Transverse colon (tissue), 4 donors: ENCODE results near the gene TTC16.

Experiments used
- POLR2A ChIP-seq: fragments of 450-650 bp; IDR thresholded peaks from one replicate; pipeline ENCODE4 v1.6.1; 2016; ENCODE audit warnings: antibody characterized with exemption, mild to moderate bottlenecking, moderate library complexity
- POLR2AphosphoS5 ChIP-seq, 3 donors: sonication (generic); formaldehyde crosslinking; IDR thresholded peaks; one replicate each; pipeline ENCODE4 v1.6.1; 2016; ENCODE audit warnings: antibody characterized with exemption in 3 of 3
- TF ChIP-seq, protein P1 (sequence below), 5 experiments: fragments of 200-600 bp in 3 of 5; fragments of 450-650 bp in 2 of 5; sonication (generic) in 3 of 5; IDR thresholded peaks; 1 replicate in 2 of 5; 2 replicates in 3 of 5; pipeline ENCODE4 v1.5.1; 2016 to 2017; ENCODE audit warnings: antibody characterized with exemption in 5 of 5, inconsistent platforms in 3 of 5, mild to moderate bottlenecking in 2 of 5, moderate library complexity in 1 of 5

DNA sequence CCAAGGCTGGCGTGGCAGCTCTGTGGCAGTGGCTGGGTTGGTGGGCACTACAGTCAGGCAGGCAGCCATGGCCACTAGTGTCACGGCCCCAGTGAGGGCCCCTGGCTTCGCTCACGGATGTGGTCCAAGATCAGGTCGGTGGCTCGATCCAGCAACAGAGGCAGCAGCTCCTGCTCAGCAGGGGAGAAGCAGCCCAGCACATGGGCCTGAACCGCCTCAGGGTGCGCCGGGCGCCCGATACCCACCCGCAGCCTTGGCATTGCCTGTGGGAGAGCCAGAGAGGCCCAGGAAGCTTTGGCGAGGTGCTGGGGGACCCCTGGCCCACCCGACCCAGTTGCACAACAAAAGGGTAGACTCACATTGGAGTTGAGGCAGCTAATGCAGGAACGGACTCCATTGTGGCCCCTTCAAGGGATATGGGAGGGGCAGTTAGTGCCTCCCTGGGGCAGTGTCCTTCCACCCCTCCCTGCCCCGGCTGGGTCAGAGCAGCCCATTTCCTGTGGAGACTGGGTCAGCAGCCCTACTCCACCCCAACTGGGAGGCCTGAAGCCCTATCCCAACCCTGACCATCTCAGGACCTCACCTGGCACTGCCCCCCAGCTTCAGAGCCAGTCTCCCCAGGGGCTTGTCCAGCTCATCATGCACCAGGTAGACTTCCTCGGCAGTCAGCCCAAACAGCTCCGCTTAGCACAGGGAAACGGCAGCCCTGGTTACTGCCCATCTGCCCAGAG lies 1.7 kb upstream of the TTC16 start:
- no peak for TF ChIP-seq POLR2AphosphoS5 (IDR thresholded peaks at IDR 0.05)
- TF ChIP-seq POLR2A: no peak
- TF ChIP-seq, protein P1, sequence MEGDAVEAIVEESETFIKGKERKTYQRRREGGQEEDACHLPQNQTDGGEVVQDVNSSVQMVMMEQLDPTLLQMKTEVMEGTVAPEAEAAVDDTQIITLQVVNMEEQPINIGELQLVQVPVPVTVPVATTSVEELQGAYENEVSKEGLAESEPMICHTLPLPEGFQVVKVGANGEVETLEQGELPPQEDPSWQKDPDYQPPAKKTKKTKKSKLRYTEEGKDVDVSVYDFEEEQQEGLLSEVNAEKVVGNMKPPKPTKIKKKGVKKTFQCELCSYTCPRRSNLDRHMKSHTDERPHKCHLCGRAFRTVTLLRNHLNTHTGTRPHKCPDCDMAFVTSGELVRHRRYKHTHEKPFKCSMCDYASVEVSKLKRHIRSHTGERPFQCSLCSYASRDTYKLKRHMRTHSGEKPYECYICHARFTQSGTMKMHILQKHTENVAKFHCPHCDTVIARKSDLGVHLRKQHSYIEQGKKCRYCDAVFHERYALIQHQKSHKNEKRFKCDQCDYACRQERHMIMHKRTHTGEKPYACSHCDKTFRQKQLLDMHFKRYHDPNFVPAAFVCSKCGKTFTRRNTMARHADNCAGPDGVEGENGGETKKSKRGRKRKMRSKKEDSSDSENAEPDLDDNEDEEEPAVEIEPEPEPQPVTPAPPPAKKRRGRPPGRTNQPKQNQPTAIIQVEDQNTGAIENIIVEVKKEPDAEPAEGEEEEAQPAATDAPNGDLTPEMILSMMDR (IDR thresholded peaks at IDR 0.05): no peak
